ENCODE data around the gene FAM3A.
A peak's percentile ranks its signal among the peaks of the same experiment; 100 is the strongest.

FAM3A gene

DNA sequence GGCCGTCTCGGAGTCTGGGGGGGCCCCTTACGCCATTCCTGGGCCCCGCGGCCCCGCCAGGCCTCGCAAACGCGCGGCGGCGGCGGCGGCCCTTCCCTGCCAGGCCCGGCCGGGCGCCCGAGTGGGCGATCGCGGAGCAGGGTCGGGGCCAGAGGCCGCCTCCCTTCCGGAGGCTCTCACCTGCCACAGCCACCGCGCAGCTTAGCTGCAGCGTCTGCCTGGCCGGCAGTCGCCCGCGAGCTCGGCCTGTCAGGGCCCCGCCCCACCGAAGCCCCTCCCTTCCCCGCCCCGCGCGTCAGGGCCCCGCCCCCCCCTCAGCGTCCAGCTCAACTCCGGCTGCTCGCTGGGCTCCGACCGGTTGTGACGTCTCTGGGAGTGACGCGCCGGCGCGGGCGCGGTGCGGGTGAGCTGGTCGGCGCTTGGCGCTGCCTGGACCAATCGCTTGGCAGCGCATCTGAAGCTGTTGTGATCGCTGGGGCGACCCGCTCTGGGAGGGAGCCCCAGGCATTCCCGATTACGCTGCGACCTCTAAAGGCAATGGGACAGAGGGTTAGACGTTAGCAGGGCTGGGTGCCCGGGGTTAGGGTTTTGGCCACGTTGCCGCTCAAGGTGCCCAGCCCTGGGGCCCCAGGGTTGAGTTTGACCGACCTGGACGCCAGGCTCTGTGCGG lies 25.5 kb downstream of the FAM3A start, which contains the start of gene SLC10A3:
SLC10A3 (minus strand) TSS at position 216 of the 670 bp plus-strand sequence. CDS start 1,689 bp downstream, outside the sequence.
- TF ChIP-seq, protein P1, sequence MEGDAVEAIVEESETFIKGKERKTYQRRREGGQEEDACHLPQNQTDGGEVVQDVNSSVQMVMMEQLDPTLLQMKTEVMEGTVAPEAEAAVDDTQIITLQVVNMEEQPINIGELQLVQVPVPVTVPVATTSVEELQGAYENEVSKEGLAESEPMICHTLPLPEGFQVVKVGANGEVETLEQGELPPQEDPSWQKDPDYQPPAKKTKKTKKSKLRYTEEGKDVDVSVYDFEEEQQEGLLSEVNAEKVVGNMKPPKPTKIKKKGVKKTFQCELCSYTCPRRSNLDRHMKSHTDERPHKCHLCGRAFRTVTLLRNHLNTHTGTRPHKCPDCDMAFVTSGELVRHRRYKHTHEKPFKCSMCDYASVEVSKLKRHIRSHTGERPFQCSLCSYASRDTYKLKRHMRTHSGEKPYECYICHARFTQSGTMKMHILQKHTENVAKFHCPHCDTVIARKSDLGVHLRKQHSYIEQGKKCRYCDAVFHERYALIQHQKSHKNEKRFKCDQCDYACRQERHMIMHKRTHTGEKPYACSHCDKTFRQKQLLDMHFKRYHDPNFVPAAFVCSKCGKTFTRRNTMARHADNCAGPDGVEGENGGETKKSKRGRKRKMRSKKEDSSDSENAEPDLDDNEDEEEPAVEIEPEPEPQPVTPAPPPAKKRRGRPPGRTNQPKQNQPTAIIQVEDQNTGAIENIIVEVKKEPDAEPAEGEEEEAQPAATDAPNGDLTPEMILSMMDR (IDR thresholded peaks at IDR 0.05; ENCODE audit: insufficient read depth, missing control alignments): peak; percentile 18
- FAIRE-seq (no peak), DNase-seq (ENCODE audit: insufficient read length, low spot score) (peak; percentile 85)

DNA sequence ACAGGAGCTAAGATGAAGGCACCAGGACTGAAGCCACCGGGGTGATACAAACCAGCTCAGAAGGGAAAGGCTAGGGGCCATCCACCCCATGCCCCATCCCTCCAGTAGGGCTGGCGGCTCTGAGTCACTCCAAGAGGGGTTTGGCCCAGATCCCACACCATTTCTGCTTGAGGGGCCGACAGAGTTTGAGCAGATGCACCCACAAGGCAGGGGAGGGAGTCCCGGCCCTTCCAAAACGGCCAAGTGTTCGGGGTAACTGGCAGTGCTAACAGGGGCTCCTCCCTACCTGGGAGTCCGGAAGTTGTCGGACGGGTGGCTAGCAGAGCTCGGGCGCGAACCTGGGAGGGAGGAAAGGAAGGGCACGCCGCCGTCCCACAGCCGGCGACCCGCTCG lies 26.0 kb downstream of the FAM3A start:
- no peak for DNase-seq (ENCODE audit: insufficient read length, low spot score)
- no peak for FAIRE-seq
- TF ChIP-seq, protein P1 (IDR thresholded peaks at IDR 0.05; ENCODE audit: insufficient read depth, missing control alignments): no peak

DNA sequence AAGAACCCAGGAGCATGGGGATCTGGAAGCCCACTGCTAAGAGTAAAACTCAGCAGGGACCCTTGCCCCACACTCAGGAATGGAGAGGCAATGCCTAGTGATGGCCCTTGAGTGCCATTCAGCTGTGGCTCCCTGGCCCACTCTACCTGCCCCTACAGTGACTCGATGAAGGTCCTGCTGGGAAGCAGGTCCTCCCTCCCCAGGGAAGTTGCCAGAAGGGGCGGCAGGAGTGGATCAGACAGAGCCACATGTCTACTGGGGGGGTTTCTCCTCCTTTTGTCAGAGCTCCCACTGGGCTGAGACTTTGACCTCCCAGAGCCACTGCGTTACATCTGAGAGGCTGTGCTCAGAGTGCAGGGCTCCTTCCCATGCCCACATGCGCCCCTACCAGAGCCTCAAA lies 26.9 kb downstream of the FAM3A start:
- FAIRE-seq: no peak
- TF ChIP-seq, protein P1 (IDR thresholded peaks at IDR 0.05; ENCODE audit: insufficient read depth, missing control alignments): no peak
- no peak for DNase-seq (ENCODE audit: insufficient read length, low spot score)

DNA sequence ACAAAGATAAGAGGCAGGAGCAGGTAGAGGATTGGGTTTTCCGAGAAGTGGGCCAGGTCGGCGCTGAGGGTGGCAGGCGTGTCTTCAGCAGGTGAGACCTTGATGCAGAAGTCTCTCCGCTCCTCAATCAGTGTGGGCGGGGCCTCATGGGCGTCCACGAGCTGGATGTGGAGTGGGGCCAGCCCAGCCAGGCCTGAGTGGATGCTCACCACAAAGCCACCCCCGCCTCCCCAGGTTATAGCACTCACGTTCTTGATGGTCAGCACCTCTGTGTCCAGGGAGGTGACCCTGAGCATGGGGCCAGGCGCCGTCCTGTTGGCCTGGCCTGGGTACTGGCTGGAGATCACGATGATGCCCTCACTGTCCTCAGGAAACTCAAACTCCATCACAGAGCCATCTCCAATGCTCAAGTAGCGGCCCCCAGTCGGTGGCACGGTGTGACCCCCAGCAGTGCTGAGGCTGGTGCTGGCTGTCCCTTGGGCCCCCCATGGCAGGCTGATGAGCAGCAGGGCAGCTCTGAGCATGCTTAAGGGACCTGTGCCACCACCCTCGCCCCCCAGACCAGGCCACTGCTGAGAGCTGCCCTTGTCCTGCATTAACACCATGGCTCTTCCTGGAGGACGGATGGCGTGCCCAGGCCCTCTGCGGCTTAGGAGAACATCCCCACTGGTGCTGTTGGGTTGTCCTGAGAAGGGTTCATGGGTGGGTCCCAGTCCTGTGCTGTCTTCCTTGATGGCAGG lies 27.5 kb downstream of the FAM3A start:
- FAIRE-seq (no peak), DNase-seq (ENCODE audit: insufficient read length, low spot score) (no peak)
- TF ChIP-seq, protein P1 (IDR thresholded peaks at IDR 0.05; ENCODE audit: insufficient read depth, missing control alignments): no peak

DNA sequence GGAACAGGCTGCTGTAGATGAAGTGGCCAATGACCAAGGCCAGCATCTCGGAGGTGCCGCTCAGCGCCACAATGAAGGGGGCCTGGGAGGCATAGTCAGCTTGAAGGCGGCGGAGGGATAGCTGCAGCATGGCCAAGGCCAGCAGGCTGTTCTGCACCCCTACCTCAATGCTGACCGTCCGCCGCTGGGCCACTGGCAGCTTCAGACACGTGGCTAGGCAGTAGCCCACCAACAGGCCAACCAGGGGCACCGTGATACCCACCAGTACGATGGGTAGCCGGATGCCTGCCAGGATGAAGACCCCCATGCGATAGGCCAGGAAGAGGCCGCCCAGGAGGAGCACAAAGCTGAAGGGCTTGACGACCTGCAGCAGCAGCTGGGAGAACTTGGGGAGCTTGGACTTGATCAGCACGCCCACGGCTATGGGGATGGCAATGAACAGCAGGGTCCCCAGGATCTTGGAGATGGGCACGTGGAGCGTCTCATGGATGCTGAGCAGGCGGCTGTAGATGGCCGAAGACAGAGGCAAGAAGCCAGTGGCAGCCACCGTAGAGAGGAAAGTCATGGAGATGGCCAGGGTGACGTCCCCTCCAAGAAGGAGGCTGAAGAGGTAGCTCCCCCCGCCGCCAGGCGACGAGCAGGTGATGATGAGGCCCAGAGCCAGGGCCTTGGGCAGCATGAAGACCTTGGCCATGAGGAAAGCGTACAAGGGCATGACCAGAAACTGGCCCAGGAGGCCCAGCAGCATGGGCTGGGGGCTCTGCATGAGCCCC lies 28.3 kb downstream of the FAM3A start:
- FAIRE-seq (no peak), DNase-seq (ENCODE audit: insufficient read length, low spot score) (no peak)
- TF ChIP-seq, protein P1 (IDR thresholded peaks at IDR 0.05; ENCODE audit: insufficient read depth, missing control alignments): no peak

DNA sequence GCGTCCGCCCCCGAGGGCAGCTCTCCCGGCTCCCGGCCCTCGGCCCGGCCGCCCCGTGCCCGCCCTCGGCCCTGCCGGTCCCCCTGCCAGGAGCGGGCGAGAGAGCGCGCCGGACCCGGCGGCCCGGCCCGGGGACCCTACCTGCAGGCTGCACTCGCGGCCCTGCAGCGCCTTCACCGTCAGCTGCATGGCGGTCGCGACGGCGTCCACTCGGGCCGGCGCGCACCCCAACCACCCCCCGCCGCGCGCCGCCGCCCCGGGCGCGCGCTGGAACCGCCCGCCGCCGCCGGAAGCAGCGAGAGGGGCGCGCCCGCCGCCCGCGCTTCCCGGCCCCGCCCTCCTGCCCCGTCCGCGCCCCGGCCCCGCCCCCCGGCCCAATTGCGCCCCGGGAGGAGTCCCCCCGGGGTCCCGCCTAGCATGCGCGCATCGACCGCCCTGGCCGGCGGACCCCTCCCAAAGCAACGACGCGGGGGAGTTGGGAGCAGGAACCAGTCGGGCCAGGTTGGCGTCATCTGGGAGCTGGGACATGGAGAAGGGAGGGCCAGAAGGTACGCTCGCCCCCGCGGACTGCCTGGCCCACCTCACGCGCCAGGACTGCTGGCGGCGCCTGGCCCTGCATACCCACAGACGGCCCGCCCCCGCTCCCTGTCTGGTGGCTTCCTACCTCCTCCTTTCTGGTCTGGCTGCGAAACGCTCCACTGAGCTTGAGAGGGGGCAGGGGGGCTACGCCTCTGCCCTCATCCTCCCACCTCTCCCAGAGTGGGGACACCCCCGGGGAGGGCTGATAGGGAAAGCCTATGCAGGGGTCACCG lies 29.4 kb downstream of the FAM3A start, which contains the start of gene UBL4A:
UBL4A (minus strand) TSS at position 220 of the 812 bp plus-strand sequence; CDS start at position 189, 31 bp downstream.
- peak; percentile 55 for DNase-seq (ENCODE audit: insufficient read length, low spot score)
- no peak for FAIRE-seq
- TF ChIP-seq, protein P1 (IDR thresholded peaks at IDR 0.05; ENCODE audit: insufficient read depth, missing control alignments): no peak
